LNCaP clone FGC (cell line): ENCODE results near the gene CUBN.
"Not testable (repeated sequence)": the region's sequence is repeated elsewhere in the genome, so short reads cannot be mapped to it uniquely, and the experiment has no call there.

ENCODE experiments used
- DNase-seq: peaks from one replicate; pipeline ENCODE4 v3.0.0-alpha.2; 2011; ENCODE audit warnings: low read depth
- H3K4me3 ChIP-seq: 2 replicates; pipeline ENCODE4 v1.5.1; 2011; ENCODE audit warnings: mild to moderate bottlenecking, low read depth, low read length, control low read depth
- CTCF ChIP-seq: IDR thresholded peaks from 2 replicates; pipeline ENCODE4 v1.5.1; 2012; ENCODE audit warnings: mild to moderate bottlenecking; ENCODE audit not compliant: control insufficient read depth, insufficient read depth; ENCODE audit errors: extremely low read depth

Gene CUBN

GRCh38 chr10:17022466-17022825, 107.2 kb downstream of the CUBN start:
- no peak for DNase-seq
- no peak for TF ChIP-seq CTCF
- H3K4me3 ChIP-seq = no peak overlapping the region

- H3K4me3 ChIP-seq = no peak overlapping the region
- no peak for TF ChIP-seq CTCF
- DNase-seq = no peak
Observed at GRCh38 chr10:17021656-17022465, 107.8 kb downstream of the CUBN start.

DNA sequence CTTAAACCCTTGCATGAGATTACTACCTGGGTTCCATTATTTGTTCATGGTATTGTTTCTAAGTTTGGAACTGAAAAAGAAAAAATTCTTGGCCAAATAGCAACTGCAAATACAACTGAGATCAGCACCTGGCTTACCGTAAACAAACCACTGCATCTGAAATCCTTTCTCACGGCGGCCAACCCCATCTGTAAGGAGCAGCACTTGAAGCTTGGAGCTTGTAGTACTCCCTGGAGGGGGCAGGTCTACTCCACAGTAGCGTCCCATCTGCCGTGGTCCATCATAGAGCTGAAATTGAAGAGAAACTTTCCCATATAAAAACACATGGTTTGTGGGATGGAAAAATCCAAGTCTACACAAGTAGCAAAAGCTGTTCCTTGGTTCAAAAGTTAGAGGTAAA, 109.9 kb downstream of the CUBN start:
- no peak overlapping the region for H3K4me3 ChIP-seq
- no peak for TF ChIP-seq CTCF
- no peak for DNase-seq

- not testable (repeated sequence) for H3K4me3 ChIP-seq, DNase-seq
Observed at GRCh38 chr10:17013131-17013983, 116.3 kb downstream of the CUBN start.

DNA sequence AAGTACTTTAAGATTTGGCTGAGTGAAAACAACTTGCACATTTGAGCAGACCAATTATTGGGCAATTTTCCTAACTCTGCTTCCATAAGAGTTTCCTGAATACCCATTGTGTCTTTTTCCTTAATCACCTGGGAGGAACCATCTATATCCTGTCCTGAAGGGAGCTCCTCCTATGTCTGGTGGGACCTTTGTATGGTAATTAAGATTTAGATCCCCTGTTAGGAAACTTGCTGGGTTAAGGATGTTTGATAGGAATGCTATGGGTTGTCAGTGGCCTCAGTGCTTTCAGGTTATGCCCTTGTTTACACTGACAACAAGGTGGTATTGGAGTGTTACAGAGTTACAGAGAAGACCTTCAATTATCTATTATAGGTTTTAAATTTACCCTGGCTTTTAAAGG, 116.9 kb downstream of the CUBN start:
- DNase-seq, H3K4me3 ChIP-seq: not testable (repeated sequence)

DNA sequence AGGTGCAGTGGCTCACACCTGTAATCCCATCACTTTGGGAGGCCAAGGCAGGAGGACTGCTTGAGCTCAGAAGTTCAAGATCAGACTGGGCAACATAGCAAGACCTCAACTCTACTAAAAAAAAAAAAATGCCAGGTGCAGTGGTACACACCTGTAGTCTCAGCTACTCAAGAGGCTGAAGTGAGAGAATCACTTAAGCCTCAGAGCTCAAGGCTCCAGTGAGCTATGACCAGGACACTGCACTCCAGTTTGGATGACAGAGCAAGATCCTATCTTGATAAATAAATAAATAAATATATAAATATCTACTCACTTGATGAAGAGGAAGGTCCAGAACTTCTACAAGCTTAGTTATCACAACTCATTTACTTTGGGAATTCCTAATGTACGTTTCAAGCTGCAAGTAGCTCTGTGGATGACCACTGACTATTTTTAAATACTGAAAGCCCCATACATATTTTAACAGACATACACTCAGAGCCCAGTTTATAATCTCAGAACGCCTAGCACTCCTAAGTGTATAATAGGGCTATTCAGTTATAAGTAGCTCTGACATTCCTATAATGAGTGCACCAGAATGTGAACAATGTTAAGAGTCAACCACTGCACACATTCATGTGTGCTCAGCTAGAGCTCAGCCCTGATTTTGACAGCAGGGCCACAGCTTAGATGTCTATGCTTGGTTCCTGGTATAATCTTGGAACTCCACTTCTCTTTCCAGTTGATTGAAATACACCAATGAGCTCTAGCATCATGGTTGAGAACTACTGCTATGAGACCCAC, 119.1 kb downstream of the CUBN start:
- H3K4me3 ChIP-seq = no peak overlapping the region
- no peak for TF ChIP-seq CTCF
- no peak for DNase-seq

- H3K4me3 ChIP-seq = no peak overlapping the region
- DNase-seq = no peak
- no peak for TF ChIP-seq CTCF
Observed at GRCh38 chr10:17009212-17009700, 120.4 kb downstream of the CUBN start.
